Stimulated activated naive B cell treated with anti-CD40 and anti-IgM and Interleukin-4, amounts not matched to agents 10 μg/mL and 1 μg/mL and 100 μg/mL, for 72 hours (primary cell): Measurements from ENCODE around the gene REEP1.

ENCODE experiments used
- ATAC-seq, 2 donors: fragments of 150-1000 bp; cut with Tn5 transposase; replicated peaks; 2 replicates each; pipeline ENCODE4 v1.10.0; 2021; ENCODE audit warnings: moderate library complexity in 1 of 2
- DNase-seq: peaks from one replicate; pipeline ENCODE4 v3.0.0; 2021
- H3K27ac Mint-ChIP-seq: one replicate; pipeline ENCODE4 v1.8.0; 2022; ENCODE audit warnings: mild to moderate bottlenecking, mixed read lengths
- H3K27me3 Mint-ChIP-seq, 2 donors: one replicate each; pipeline ENCODE4 v1.8.0; 2022; ENCODE audit warnings: mixed read lengths in 2 of 2
- H3K36me3 Mint-ChIP-seq, 2 donors: one replicate each; pipeline ENCODE4 v1.8.0; 2022; ENCODE audit warnings: mixed read lengths in 2 of 2, mild to moderate bottlenecking in 1 of 2
- H3K4me1 Mint-ChIP-seq, 2 donors: one replicate each; pipeline ENCODE4 v1.8.0; 2022; ENCODE audit warnings: mixed read lengths in 2 of 2, mild to moderate bottlenecking in 1 of 2
- H3K4me3 Mint-ChIP-seq, 2 donors: one replicate each; pipeline ENCODE4 v1.8.0; 2022; ENCODE audit warnings: mild to moderate bottlenecking in 2 of 2, mixed read lengths in 2 of 2, moderate library complexity in 1 of 2
- H3K9me3 Mint-ChIP-seq, 2 donors: one replicate each; pipeline ENCODE4 v1.8.0; 2022; ENCODE audit warnings: mixed read lengths in 2 of 2, mild to moderate bottlenecking in 1 of 2

Gene REEP1

DNA sequence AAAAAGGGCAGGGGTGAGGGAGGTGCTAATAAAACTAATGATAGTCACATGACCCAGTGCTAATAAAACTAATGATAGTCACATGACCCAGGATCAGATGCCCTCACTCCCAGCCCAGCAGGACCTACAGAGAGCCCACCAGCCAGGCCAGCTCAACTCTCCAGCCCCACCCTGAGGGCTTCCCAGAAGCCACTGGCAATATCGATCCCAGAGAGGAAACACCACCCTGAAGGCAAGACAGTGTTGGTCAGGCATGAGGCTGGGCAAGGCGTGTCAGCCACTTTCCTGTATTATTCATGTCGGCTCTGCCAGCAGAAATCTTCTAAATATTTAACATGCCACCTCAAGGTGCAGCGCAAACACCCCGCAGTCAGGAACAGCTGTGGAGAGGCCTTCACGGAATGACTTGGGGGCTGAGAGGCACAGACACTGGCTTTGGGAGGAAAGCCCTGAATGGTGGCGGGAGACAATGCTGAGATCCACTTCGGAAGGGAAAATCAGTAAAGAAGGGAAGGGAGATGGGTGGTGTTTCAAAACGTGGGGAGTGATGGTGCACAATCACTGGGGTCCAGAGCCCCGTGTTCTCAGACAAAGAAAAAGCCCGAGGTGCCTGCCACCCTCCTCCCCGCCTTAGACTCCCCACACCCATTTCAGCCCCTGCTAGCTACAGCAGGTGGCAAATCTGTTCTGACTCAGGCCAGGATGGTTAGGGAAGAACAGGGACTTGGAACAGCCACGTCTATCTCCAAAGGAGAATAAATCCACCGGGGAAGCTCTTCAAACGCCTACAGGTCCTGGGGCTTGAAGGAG, 1.4 kb downstream of the REEP1 start:
- no peak overlapping the region for H3K27ac Mint-ChIP-seq
- peaks cover 5% of the 10 kb centered on the region in 2 donors for H3K36me3 Mint-ChIP-seq
- H3K4me1 Mint-ChIP-seq: peaks cover 12 to 18% of the 10 kb centered on the region in 2 donors
- no peak for DNase-seq
- no peak for ATAC-seq
- peak overlapping the region; percentile 81 to 86 for H3K4me3 Mint-ChIP-seq
- H3K27me3 Mint-ChIP-seq: peaks cover 65 to 85% of the 10 kb centered on the region in 2 donors
- peaks cover 4 to 5% of the 10 kb centered on the region in 2 donors for H3K9me3 Mint-ChIP-seq

DNA sequence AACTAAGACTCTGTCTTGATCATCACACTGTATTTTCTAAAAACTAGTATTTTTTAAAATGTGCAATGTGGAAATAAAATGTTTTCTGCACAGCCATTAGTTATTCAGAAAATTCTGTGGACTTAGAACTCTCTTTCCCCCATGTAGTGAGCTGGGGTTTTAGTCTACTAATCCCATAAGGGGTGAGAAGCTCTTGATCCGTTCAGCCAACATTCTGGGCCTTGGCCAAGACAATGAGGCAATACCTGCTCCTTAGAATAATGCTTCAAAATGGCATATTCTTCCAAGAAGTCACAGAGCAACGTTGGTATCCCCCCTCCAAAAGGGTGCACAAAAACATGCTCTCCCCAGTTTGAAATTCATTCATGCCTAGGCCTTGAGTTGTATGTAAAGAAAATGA, 4.0 kb downstream of the REEP1 start:
- H3K27me3 Mint-ChIP-seq: peaks cover 51 to 77% of the 10 kb centered on the region in 2 donors

DNA sequence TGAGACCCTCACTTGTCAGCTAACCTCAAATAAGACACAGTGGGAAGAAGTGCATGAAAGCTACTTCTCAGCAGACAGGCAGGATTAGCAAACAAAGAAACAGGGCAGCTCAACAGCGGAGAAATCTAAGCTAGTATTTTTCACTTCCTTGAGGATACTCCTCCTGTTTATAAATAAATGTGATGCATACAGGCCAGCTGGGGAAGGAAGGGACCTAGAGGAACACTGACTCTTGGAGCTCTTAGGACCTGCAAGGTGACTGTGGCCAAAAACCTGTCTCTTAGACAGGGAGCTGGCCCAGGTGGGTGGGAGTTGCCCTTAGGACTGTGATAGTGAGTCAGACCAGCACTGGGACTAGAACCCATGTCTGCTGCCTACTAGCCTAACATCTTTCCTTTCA, 4.8 kb downstream of the REEP1 start:
- ATAC-seq: no peak
- Mint-ChIP-seq H3K9me3 (peaks cover 0 to 4% of the 10 kb centered on the region in 2 donors), H3K4me3 (no peak overlapping the region), H3K27me3 (peaks cover 47 to 73% of the 10 kb centered on the region in 2 donors), H3K4me1 (peaks cover 9 to 12% of the 10 kb centered on the region in 2 donors), H3K27ac (no peak overlapping the region), H3K36me3 (no peaks in the 10 kb centered on the region)
- DNase-seq: no peak

More for the DNA sequence above, 4.0 kb downstream of the REEP1 start:
- no peak for DNase-seq
- H3K36me3 Mint-ChIP-seq: no peaks in the 10 kb centered on the region
- H3K4me3 Mint-ChIP-seq: no peak overlapping the region
- H3K9me3 Mint-ChIP-seq: peaks cover 0 to 4% of the 10 kb centered on the region in 2 donors
- peaks cover 12 to 18% of the 10 kb centered on the region in 2 donors for H3K4me1 Mint-ChIP-seq
- no peak overlapping the region for H3K27ac Mint-ChIP-seq
- no peak for ATAC-seq

DNA sequence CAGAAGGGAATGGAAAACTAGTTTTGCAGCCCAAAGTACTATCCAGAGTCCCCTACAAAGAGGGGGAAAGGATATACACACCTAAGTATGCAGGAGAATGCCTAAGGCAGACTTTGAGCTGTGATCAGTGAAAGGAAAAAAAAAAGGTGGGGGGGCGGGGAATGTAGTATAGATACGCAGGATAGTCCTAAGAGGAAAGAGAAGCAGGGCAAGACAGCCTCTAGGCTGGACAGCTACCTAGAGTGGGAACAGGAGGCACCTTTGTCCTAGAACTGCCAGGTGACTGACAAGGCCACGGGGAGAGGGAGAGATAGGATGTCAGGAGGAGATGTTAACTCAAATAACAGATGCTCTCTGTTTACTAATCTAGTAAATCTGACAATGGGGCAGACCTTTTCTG, 6.0 kb downstream of the REEP1 start:
- DNase-seq: no peak
- Mint-ChIP-seq H3K4me3 (no peak overlapping the region), H3K4me1 (peaks cover 5% of the 10 kb centered on the region in 2 donors), H3K27ac (no peak overlapping the region), H3K27me3 (peaks cover 47 to 73% of the 10 kb centered on the region in 2 donors), H3K9me3 (peaks cover 0 to 4% of the 10 kb centered on the region in 2 donors), H3K36me3 (no peaks in the 10 kb centered on the region)
- no peak for ATAC-seq

DNA sequence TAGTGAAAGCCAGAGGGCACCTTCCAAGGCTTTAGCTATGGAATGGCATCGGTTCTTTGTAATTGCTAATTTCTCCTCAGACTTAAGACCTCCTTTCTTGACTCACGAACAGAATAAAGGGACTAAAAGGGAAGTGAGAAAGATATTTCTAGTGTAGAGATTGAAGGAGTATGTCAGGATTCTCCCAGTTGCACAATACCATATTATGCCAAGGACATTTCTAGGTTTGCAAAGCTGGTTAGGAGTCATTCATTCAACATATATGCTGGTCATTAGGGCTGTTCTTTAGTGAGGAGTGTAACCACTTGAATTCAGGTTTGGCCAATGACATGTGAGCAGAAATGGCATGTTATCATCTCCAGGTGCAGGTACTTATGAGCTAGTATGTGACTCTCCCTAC, 7.4 kb downstream of the REEP1 start:
- Mint-ChIP-seq H3K4me3 (no peak overlapping the region), H3K27ac (no peak overlapping the region), H3K9me3 (peaks cover 0 to 4% of the 10 kb centered on the region in 2 donors), H3K36me3 (no peaks in the 10 kb centered on the region), H3K27me3 (peaks cover 40 to 60% of the 10 kb centered on the region in 2 donors), H3K4me1 (no peaks in the 10 kb centered on the region)
- ATAC-seq (no peak), DNase-seq (no peak)

DNA sequence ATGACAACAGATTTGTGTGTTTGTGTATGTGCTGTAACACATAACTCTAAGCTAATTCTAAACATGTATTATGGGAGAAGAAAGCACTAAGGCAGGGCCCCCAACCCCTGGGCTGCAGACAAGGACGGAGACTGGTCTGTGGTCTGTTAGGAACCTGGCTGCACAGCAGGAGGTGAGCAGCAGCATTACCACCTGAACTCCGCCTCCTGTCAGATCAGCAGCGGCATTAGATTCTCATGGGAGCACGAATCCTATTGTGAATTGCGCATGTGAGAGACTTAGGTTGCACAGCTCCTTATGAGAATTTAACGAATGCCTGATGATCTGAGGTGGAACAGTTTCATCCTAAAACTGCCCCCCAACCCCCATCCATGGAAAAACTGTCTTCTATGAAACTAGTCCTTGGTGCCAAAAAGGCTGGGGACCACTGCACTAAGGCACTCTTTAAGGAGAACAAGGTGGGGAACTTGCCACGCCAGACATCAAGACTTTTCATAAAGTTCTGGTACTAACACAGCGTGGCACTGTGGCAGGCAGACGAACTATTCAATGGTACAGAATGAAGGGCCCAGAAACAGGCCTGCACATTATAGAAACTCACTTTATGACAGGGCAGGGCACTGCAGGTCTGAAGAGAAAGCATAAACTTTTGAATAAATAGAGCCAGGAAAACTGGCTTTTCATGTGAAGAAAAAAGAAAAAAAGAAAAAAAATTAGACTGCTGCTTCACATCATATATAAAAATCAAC, 14.0 kb downstream of the REEP1 start:
- DNase-seq (no peak), ATAC-seq (no peak)
- H3K27ac Mint-ChIP-seq: no peak overlapping the region
- H3K27me3 Mint-ChIP-seq: peaks cover 24 to 31% of the 10 kb centered on the region in 2 donors
- no peaks in the 10 kb centered on the region for H3K9me3 Mint-ChIP-seq
- H3K4me3 Mint-ChIP-seq: no peak overlapping the region
- no peaks in the 10 kb centered on the region for H3K4me1 Mint-ChIP-seq
- no peaks in the 10 kb centered on the region for H3K36me3 Mint-ChIP-seq

- H3K9me3 Mint-ChIP-seq: no peaks in the 10 kb centered on the region
- ATAC-seq: no peak
- H3K27me3 Mint-ChIP-seq: peaks cover 23 to 25% of the 10 kb centered on the region in 2 donors
- no peak overlapping the region for H3K27ac Mint-ChIP-seq
- H3K36me3 Mint-ChIP-seq: no peaks in the 10 kb centered on the region
- no peak for DNase-seq
- H3K4me3 Mint-ChIP-seq: no peak overlapping the region
- H3K4me1 Mint-ChIP-seq: no peaks in the 10 kb centered on the region
Measured at GRCh38 chr2:86319700-86320580, 17.5 kb downstream of the REEP1 start.

DNA sequence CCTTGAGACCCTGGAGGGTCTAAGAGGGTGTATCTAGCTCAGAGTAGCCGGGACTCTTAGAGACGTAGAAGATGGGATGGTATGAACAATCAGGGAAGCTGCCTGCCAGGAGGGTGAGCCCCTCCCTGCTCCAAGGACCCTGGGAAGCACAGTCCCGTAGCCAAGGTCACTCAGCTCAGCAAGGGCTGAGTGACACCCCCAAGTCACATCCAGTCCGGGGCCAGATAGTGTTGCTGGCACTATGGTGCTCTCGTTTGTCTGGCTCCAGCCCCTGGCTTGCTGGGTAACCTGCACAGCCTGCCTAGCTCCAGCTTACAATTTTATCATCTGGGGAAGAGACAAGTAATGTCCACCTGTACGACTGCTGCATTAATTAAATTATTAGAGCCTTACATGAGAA, 22.3 kb downstream of the REEP1 start:
- no peak overlapping the region for H3K27ac Mint-ChIP-seq
- H3K27me3 Mint-ChIP-seq: peaks cover 28 to 29% of the 10 kb centered on the region in 2 donors
- ATAC-seq (no peak), DNase-seq (no peak)
- H3K4me1 Mint-ChIP-seq: no peaks in the 10 kb centered on the region
- H3K4me3 Mint-ChIP-seq: no peak overlapping the region
- H3K9me3 Mint-ChIP-seq: no peaks in the 10 kb centered on the region
- H3K36me3 Mint-ChIP-seq: no peaks in the 10 kb centered on the region

DNA sequence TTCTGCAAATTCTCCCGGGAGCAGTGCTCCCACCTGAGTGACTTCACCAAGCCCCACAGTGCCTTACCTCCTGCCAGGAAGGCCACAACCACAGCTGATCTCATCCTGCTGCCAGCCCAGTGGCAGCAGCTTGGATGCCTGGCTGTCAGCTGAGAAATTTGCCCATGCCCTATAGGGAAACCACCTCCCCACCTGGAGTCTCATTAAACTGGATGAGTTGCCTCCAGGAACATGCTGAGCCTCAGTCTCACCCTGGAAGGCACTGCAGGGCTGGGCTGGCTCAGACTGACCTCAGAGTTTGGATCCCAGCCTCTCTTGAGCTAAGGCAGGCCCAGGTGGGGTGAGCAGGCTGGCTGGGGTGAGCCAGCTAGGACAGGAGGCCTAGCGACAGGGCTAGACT, 23.3 kb downstream of the REEP1 start:
- no peak overlapping the region for H3K27ac Mint-ChIP-seq
- peaks cover 22 to 24% of the 10 kb centered on the region in 2 donors for H3K27me3 Mint-ChIP-seq

GRCh38 chr2:86313341-86313740, 24.1 kb downstream of the REEP1 start:
- Mint-ChIP-seq H3K36me3 (no peaks in the 10 kb centered on the region), H3K27ac (no peak overlapping the region), H3K27me3 (peaks cover 16 to 20% of the 10 kb centered on the region in 2 donors), H3K4me1 (no peaks in the 10 kb centered on the region), H3K4me3 (no peak overlapping the region), H3K9me3 (no peaks in the 10 kb centered on the region)
- ATAC-seq (no peak), DNase-seq (no peak)

More for the DNA sequence above, 23.3 kb downstream of the REEP1 start:
- Mint-ChIP-seq H3K4me3 (no peak overlapping the region), H3K9me3 (no peaks in the 10 kb centered on the region), H3K36me3 (no peaks in the 10 kb centered on the region), H3K4me1 (no peaks in the 10 kb centered on the region)
- peak in 1 of 2 donors; percentile 16 for ATAC-seq
- DNase-seq: no peak

DNA sequence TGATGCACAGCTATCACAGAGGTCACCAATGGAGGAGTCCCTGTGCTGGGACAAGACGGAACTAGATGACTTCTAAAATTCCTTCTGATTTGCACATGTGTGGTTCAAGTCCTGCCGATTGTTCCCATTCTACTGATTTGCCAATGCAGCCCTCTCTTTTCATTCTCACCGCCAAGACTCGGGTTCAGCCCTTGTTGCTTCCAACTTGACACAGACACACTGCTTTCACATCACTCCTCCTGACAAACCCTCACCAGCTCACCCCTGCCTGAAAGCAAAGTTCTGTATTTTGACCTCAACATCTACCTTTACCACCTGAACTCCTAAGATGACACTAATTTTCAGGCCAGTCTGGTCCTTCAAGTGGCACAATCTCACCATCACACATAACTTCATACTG, 25.5 kb downstream of the REEP1 start:
- no peak for ATAC-seq
- H3K36me3 Mint-ChIP-seq: no peaks in the 10 kb centered on the region

GRCh38 chr2:86309966-86310365, 27.5 kb downstream of the REEP1 start:
- Mint-ChIP-seq H3K27ac (no peak overlapping the region), H3K4me1 (no peaks in the 10 kb centered on the region), H3K36me3 (no peaks in the 10 kb centered on the region), H3K9me3 (no peaks in the 10 kb centered on the region), H3K27me3 (peaks cover 18 to 25% of the 10 kb centered on the region in 2 donors), H3K4me3 (no peak overlapping the region)
- ATAC-seq: no peak
- no peak for DNase-seq

More for the DNA sequence above, 25.5 kb downstream of the REEP1 start:
- H3K27ac Mint-ChIP-seq: no peak overlapping the region
- H3K9me3 Mint-ChIP-seq: no peaks in the 10 kb centered on the region
- DNase-seq: no peak
- H3K4me3 Mint-ChIP-seq: no peak overlapping the region
- peaks cover 16 to 20% of the 10 kb centered on the region in 2 donors for H3K27me3 Mint-ChIP-seq
- no peaks in the 10 kb centered on the region for H3K4me1 Mint-ChIP-seq

- peaks cover 18% of the 10 kb centered on the region in 2 donors for H3K27me3 Mint-ChIP-seq
- no peak overlapping the region for H3K4me3 Mint-ChIP-seq
- no peak overlapping the region for H3K27ac Mint-ChIP-seq
- H3K36me3 Mint-ChIP-seq: no peaks in the 10 kb centered on the region
- no peaks in the 10 kb centered on the region for H3K9me3 Mint-ChIP-seq
- no peaks in the 10 kb centered on the region for H3K4me1 Mint-ChIP-seq
- DNase-seq (no peak), ATAC-seq (no peak)
Measured at GRCh38 chr2:86308984-86309695, 28.3 kb downstream of the REEP1 start.
